Fibroblast of the aortic adventitia (primary cell): ENCODE measurements around the gene TMEM14A. TPM values are rescaled to one million over a fixed set of nuclear protein-coding genes. Genes with fewer than 3 reads are reported as not detected.

Source experiments
- DNase-seq: peaks from one replicate; pipeline ENCODE4 v3.0.0-alpha.2; 2010; ENCODE audit warnings: low read depth
- H3K4me3 ChIP-seq: 2 replicates; pipeline ENCODE4 v1.5.1; 2011; ENCODE audit warnings: low read depth, mild to moderate bottlenecking, control low read depth, low read length, moderate library complexity
- CTCF ChIP-seq: IDR thresholded peaks from 2 replicates; pipeline ENCODE4 v1.5.1; 2011; ENCODE audit warnings: mild to moderate bottlenecking, low read length, control low read depth, inconsistent platforms; ENCODE audit not compliant: insufficient read depth
- total RNA-seq: library from RNA; depleted of rRNA; stranded (reverse); fragments of >200 nt; gene quantifications from 2 replicates; pipeline ENCODE4 v1.2.3, GENCODE V29; 2012; ENCODE audit warnings: low replicate concordance

Gene TMEM14A
- total RNA-seq, 1 donor: 60.1 TPM

- no peak for TF ChIP-seq CTCF
- no peak overlapping the region for H3K4me3 ChIP-seq
- peak; percentile 46 for DNase-seq
Measured at GRCh38 chr6:52728394-52728793, 57.5 kb downstream of the TMEM14A start.

GRCh38 chr6:52729576-52729975, 58.7 kb downstream of the TMEM14A start:
- H3K4me3 ChIP-seq: no peak overlapping the region
- no peak for TF ChIP-seq CTCF
- DNase-seq: no peak

GRCh38 chr6:52731719-52732118, 60.8 kb downstream of the TMEM14A start:
- no peak for TF ChIP-seq CTCF
- no peak for DNase-seq
- no peak overlapping the region for H3K4me3 ChIP-seq

DNA sequence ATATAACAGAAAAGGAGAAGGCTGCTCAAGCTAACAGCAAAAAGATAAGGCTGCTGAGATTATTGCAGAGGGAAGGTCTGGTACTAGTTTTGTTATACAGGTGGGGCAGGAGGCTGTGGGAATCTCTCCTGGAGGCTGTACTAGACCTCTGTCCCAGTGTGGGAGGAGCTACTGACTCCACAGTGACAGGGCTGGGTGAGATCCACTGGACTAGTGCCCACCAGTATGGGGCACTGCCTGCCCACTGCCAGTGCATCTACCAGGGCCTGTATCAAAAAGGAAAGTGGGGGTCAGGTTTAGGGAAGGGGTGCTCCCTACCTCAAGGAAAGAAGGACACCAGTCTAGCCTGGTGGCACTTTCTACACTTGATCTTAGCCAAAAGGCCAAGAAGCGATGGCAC, 62.3 kb downstream of the TMEM14A start:
- no peak for DNase-seq
- TF ChIP-seq CTCF: no peak

DNA sequence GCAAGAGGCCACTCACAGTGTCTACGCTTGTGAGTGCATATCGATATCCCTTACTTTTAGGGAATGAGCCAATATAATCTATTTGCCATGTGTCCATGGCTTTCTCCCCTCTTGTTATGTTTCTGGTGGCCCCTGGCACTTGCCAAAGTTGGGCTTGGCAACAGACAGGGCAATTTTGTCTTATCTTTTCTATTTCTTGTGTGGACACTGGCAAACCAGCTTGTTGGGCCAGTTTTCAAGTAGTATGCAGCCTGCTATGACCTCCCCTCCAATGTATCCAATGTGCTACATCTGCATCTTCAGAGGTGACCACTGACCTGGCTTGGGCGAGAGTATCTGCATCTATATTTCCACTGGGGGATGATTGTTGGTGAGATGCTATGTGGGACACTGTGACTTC, 63.2 kb downstream of the TMEM14A start:
- DNase-seq: no peak
- TF ChIP-seq CTCF: no peak
- H3K4me3 ChIP-seq: no peak overlapping the region

More for the DNA sequence above, 62.3 kb downstream of the TMEM14A start:
- no peak overlapping the region for H3K4me3 ChIP-seq

DNA sequence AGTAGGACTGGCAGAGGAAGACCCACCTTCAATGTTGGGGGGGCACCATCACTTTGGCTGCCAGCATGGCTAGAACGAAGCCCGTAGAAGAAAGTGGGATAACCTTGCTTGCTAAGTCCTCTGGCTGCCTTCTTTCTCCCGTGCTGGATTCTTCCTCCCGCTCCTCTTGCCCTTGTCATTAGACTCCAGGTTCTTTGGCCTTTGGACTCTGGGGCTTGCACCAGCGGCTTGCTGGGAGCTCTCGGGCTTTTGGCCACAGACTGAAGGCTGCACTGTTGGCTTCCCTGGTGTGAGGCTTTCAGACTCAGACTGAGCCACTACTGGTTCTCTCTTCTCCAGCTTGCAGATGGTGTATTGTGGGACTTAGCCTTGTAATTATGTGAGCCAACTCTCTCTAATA, 64.2 kb downstream of the TMEM14A start:
- H3K4me3 ChIP-seq: no peak overlapping the region
- DNase-seq: no peak
- TF ChIP-seq CTCF: no peak

GRCh38 chr6:52736145-52736544, 65.2 kb downstream of the TMEM14A start:
- no peak for DNase-seq
- no peak overlapping the region for H3K4me3 ChIP-seq
- no peak for TF ChIP-seq CTCF
